Fibroblast of villous mesenchyme (primary cell): ENCODE results near the gene CDC42EP1. TPM values are rescaled to one million over a fixed set of nuclear protein-coding genes. Genes with fewer than 3 reads are reported as not detected.

ENCODE experiments used
- DNase-seq: peaks from one replicate; pipeline ENCODE4 v3.0.0-alpha.2; 2010; ENCODE audit warnings: low read depth
- H3K4me3 ChIP-seq: 2 replicates; pipeline ENCODE4 v1.5.1; 2011; ENCODE audit warnings: low read depth, mild to moderate bottlenecking, low read length
- CTCF ChIP-seq: IDR thresholded peaks from 2 replicates; pipeline ENCODE4 v1.5.1; 2012; ENCODE audit warnings: low read depth, mild to moderate bottlenecking, low read length; ENCODE audit not compliant: insufficient read depth
- total RNA-seq: library from RNA; depleted of rRNA; stranded (reverse); fragments of >200 nt; gene quantifications from 2 replicates; pipeline ENCODE4 v1.2.3, GENCODE V29; 2012

CDC42EP1 gene
- total RNA-seq: 22.9 and 33.2 TPM in 2 replicates

DNA sequence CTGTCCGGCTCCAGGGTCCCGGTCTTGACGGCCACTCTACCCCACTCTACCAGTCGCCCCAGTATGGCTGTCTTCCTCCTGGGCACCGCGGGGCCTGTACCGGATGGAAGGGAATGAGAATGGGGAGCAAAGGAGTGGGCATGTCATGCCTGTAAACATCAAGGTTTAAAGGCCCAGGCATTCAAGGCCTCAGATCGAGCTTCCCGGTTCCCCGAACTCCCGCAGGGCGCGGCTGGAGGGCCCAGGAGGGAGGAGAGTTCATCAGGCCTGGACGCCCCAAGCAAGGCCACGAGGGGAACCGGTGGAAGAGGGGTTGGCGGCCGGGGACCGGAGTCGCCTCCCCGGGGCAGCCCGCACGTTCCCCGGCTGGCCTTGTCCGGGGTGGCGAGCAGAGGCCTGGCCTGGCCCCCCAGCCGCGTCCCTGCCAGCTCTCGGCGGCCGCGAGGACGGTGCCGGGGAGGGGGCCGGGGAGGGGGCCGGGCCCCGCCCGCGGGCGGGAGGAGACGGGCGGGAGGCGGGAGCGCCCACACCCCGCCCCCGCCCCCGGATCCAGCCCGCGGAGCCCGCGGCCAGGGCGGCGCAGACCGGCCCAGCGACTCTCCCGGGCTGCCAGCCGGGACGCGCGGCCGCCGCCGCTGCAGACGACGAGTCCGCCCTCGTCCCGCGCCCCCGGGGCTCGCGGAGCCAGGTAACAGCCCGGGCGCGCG is at the start of gene CDC42EP1:
Gene CDC42EP1 (plus strand): TSS at position 580 of the 707 bp plus-strand sequence. CDS start 5,870 bp downstream, outside the sequence.
- TF ChIP-seq CTCF: no peak
- DNase-seq: peak; percentile 57

GRCh38 chr22:37511395-37512104 is 48.7 kb upstream of the CDC42EP1 start:
- DNase-seq: no peak
- TF ChIP-seq CTCF: no peak
- no peak overlapping the region for H3K4me3 ChIP-seq

More for the DNA sequence above, at the start of gene CDC42EP1:
- H3K4me3 ChIP-seq: peak within 1 kb of the TSS; percentile 88

- H3K4me3 ChIP-seq: no peak overlapping the region
- DNase-seq: no peak
- no peak for TF ChIP-seq CTCF
Measured at GRCh38 chr22:37514526-37515051, 45.7 kb upstream of the CDC42EP1 start.

DNA sequence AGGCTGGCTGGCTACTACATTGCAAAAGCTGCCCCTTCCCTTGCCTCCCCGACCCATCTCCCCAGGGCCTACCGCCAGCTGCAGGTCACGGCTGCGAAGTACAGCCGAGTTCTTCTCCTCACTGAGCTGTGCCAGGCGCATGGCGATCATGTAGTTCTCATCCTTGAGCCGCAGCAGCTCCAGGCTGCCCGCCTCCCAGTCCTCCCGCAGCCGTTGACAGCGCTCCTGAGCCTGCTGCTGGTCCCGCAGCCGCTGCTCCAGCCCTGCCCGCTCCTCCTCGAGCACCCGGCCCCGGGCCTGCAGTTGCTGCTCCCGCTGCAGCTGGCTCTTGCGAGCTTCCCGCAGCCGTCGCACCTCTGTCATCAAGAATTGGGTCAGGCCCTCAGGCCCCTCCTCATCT is 44.4 kb upstream of the CDC42EP1 start:
- no peak overlapping the region for H3K4me3 ChIP-seq
- TF ChIP-seq CTCF: no peak
- no peak for DNase-seq

- H3K4me3 ChIP-seq: no peak overlapping the region
- TF ChIP-seq CTCF: no peak
- DNase-seq: no peak
Measured at GRCh38 chr22:37516456-37516855, 43.8 kb upstream of the CDC42EP1 start.

- H3K4me3 ChIP-seq: no peak overlapping the region
- DNase-seq: no peak
Measured at GRCh38 chr22:37517826-37518450, 42.3 kb upstream of the CDC42EP1 start.

More at GRCh38 chr22:37517826-37518450, 42.3 kb upstream of the CDC42EP1 start:
- TF ChIP-seq CTCF: no peak
